HL-60 (cell line): ENCODE data around the gene AGR3.

Experiments used
- GABPA ChIP-seq: IDR thresholded peaks from 2 replicates; pipeline ENCODE4 v1.6.1; 2012; ENCODE audit warnings: low read depth
- POLR2AphosphoS5 ChIP-seq: IDR thresholded peaks from 2 replicates; pipeline ENCODE4 v1.6.1; 2012; ENCODE audit warnings: low read depth
- REST ChIP-seq: IDR thresholded peaks from 2 replicates; pipeline ENCODE4 v1.6.1; 2012; ENCODE audit warnings: low read depth; ENCODE audit not compliant: insufficient replicate concordance
- SPI1 ChIP-seq: IDR thresholded peaks from 2 replicates; pipeline ENCODE4 v1.6.1; 2012; ENCODE audit warnings: low read depth, mild to moderate bottlenecking, borderline replicate concordance
- TF ChIP-seq, protein P1 (sequence below): IDR thresholded peaks from one replicate; pipeline ENCODE4 v1.5.1; 2011; ENCODE audit warnings: low read length, control low read depth, inconsistent platforms; ENCODE audit not compliant: insufficient read depth

GRCh38 chr7:16836481-16836880 is 45.3 kb downstream of the AGR3 start:
- TF ChIP-seq, protein P1, sequence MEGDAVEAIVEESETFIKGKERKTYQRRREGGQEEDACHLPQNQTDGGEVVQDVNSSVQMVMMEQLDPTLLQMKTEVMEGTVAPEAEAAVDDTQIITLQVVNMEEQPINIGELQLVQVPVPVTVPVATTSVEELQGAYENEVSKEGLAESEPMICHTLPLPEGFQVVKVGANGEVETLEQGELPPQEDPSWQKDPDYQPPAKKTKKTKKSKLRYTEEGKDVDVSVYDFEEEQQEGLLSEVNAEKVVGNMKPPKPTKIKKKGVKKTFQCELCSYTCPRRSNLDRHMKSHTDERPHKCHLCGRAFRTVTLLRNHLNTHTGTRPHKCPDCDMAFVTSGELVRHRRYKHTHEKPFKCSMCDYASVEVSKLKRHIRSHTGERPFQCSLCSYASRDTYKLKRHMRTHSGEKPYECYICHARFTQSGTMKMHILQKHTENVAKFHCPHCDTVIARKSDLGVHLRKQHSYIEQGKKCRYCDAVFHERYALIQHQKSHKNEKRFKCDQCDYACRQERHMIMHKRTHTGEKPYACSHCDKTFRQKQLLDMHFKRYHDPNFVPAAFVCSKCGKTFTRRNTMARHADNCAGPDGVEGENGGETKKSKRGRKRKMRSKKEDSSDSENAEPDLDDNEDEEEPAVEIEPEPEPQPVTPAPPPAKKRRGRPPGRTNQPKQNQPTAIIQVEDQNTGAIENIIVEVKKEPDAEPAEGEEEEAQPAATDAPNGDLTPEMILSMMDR: no peak
- TF ChIP-seq POLR2AphosphoS5 (no peak), REST (no peak), GABPA (no peak), SPI1 (no peak)
